Stimulated activated naive B cell treated with anti-CD40 and anti-IgM and Interleukin-4, amounts not matched to agents 10 μg/mL and 1 μg/mL and 100 μg/mL, for 72 hours (primary cell): Measurements from ENCODE around the gene CLEC2D.
A peak's percentile ranks its signal among the peaks of the same experiment; 100 is the strongest.
"Not testable (repeated sequence)": the region's sequence is repeated elsewhere in the genome, so short reads cannot be mapped to it uniquely, and the experiment has no call there.

Experiments
- ATAC-seq, 2 donors: fragments of 150-1000 bp; cut with Tn5 transposase; replicated peaks; 2 replicates each; pipeline ENCODE4 v1.10.0; 2021; ENCODE audit warnings: moderate library complexity in 1 of 2
- DNase-seq: peaks from one replicate; pipeline ENCODE4 v3.0.0; 2021
- H3K27ac Mint-ChIP-seq: one replicate; pipeline ENCODE4 v1.8.0; 2022; ENCODE audit warnings: mild to moderate bottlenecking, mixed read lengths
- H3K27me3 Mint-ChIP-seq, 2 donors: one replicate each; pipeline ENCODE4 v1.8.0; 2022; ENCODE audit warnings: mixed read lengths in 2 of 2
- H3K36me3 Mint-ChIP-seq, 2 donors: one replicate each; pipeline ENCODE4 v1.8.0; 2022; ENCODE audit warnings: mixed read lengths in 2 of 2, mild to moderate bottlenecking in 1 of 2
- H3K4me1 Mint-ChIP-seq, 2 donors: one replicate each; pipeline ENCODE4 v1.8.0; 2022; ENCODE audit warnings: mixed read lengths in 2 of 2, mild to moderate bottlenecking in 1 of 2
- H3K4me3 Mint-ChIP-seq, 2 donors: one replicate each; pipeline ENCODE4 v1.8.0; 2022; ENCODE audit warnings: mild to moderate bottlenecking in 2 of 2, mixed read lengths in 2 of 2, moderate library complexity in 1 of 2
- H3K9me3 Mint-ChIP-seq, 2 donors: one replicate each; pipeline ENCODE4 v1.8.0; 2022; ENCODE audit warnings: mixed read lengths in 2 of 2, mild to moderate bottlenecking in 1 of 2

The CLEC2D gene

GRCh38 chr12:9713032-9713558 lies 43.6 kb downstream of the CLEC2D start:
- Mint-ChIP-seq H3K4me3 (peak overlapping the region; percentile 54 to 58), H3K9me3 (peaks cover 10 to 12% of the 10 kb centered on the region in 2 donors), H3K36me3 (peaks cover 45 to 69% of the 10 kb centered on the region in 2 donors), H3K4me1 (peaks cover 62 to 95% of the 10 kb centered on the region in 2 donors), H3K27ac (peak overlapping the region; percentile 93)
- peak; percentile 84 for ATAC-seq
- not testable (repeated sequence) for H3K27me3 Mint-ChIP-seq, DNase-seq

- H3K27ac Mint-ChIP-seq: peak overlapping the region; percentile 85
- no peaks in the 10 kb centered on the region for H3K27me3 Mint-ChIP-seq
Observed at GRCh38 chr12:9717070-9717925, 47.8 kb downstream of the CLEC2D start.

DNA sequence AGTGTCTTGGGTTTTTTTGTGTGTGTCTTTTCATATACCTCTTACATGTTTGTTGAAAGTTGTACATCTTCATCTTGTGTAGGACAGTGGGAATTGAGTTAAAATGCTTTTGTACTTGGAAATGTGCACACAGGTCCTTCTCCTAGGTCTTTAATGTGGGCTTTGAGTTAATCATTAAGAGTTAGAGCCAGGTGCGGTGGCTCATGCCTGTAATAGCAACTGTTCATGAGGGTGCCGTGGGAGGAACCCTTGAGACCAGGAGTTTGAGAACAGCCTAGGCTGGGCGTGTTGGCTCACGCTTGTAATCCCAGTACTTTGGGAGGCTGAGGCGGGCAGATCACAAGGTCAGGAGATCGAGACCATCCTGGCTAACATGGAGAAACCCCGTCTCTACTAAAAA lies 49.5 kb downstream of the CLEC2D start:
- Mint-ChIP-seq H3K27ac (peak overlapping the region; percentile 97), H3K9me3 (peaks cover 8 to 20% of the 10 kb centered on the region in 2 donors), H3K4me3 (peak overlapping the region; percentile 53 to 71), H3K36me3 (peaks cover 57 to 86% of the 10 kb centered on the region in 2 donors), H3K27me3 (no peaks in the 10 kb centered on the region), H3K4me1 (peaks cover 63 to 92% of the 10 kb centered on the region in 2 donors)
- no peak for ATAC-seq
- no peak for DNase-seq

More at GRCh38 chr12:9717070-9717925, 47.8 kb downstream of the CLEC2D start:
- peaks cover 8 to 20% of the 10 kb centered on the region in 2 donors for H3K9me3 Mint-ChIP-seq
- peaks cover 67 to 91% of the 10 kb centered on the region in 2 donors for H3K4me1 Mint-ChIP-seq
- H3K36me3 Mint-ChIP-seq: peaks cover 52 to 73% of the 10 kb centered on the region in 2 donors
- H3K4me3 Mint-ChIP-seq: peak overlapping the region in 1 of 2 donors; percentile 4
- ATAC-seq (peak in 1 of 2 donors; percentile 27), DNase-seq (no peak)

- Mint-ChIP-seq H3K36me3 (peaks cover 57 to 90% of the 10 kb centered on the region in 2 donors), H3K9me3 (peaks cover 8 to 20% of the 10 kb centered on the region in 2 donors), H3K4me1 (peaks cover 59 to 89% of the 10 kb centered on the region in 2 donors), H3K27me3 (no peaks in the 10 kb centered on the region), H3K4me3 (peak overlapping the region; percentile 30 to 51), H3K27ac (peak overlapping the region; percentile 97)
- no peak for DNase-seq
- ATAC-seq: peak; percentile 21 to 44
Observed at GRCh38 chr12:9719790-9720189, 50.3 kb downstream of the CLEC2D start.

DNA sequence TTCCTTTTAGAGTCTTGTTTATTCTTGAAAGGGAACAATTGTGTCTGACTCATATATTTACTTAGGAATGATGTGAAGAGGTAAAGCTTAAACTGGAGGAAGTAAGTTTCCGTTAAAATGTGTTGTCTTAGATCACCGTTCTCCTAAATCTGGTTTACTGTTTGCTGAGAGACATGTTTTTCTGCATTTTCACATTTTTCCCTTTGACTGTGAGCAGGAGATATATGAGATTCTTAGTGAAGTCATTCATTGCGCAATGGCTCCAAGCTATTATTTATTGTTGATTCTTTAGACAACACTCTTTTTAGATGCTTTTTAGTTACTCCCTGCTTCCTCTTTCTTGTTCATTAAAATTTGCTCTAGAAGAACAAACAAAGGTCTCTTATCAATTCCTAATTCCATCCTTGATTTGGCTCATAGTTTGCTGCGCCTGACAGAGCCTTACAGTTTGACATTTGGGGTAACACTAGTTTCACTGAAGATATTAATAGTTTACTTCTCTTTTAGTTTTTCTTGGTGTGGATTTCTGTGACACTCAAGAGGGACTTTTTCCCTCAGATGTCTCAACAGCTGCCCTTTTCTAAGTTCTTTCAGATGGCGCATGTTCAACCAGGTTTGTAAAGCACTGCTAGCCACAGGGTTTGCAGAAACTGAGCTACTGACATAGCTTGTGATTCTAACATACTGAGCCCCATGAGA lies 52.0 kb downstream of the CLEC2D start:
- ATAC-seq (peak; percentile 91 to 92), DNase-seq (peak; percentile 66)
- Mint-ChIP-seq H3K36me3 (peaks cover 56 to 82% of the 10 kb centered on the region in 2 donors), H3K9me3 (peaks cover 0 to 9% of the 10 kb centered on the region in 2 donors), H3K27me3 (no peaks in the 10 kb centered on the region), H3K4me1 (peaks cover 45 to 87% of the 10 kb centered on the region in 2 donors), H3K27ac (peak overlapping the region; percentile 97), H3K4me3 (peak overlapping the region; percentile 50 to 51)

DNA sequence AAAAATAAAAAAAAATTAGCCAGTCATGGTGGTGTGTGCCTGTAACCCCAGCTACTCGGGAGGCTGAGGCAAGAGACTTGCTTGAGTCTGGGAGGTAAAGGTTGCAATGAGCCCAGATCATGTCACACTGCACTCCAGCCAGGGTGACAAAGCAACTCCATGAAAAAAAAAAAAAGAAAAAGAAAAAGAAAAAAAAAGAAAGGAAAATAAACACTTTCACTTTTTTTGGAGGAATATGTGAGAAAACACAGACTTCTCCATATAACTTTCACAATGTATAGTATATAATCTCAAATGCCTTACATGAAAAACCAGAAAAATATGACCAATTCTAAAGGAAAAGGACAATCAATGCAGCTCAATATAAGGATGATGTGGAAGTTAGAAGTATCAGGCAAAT lies 54.5 kb downstream of the CLEC2D start:
- peaks cover 49 to 65% of the 10 kb centered on the region in 2 donors for H3K36me3 Mint-ChIP-seq
- H3K4me1 Mint-ChIP-seq: peaks cover 34 to 64% of the 10 kb centered on the region in 2 donors
- ATAC-seq (no peak), DNase-seq (no peak)
- peaks cover 0 to 4% of the 10 kb centered on the region in 2 donors for H3K9me3 Mint-ChIP-seq
- H3K4me3 Mint-ChIP-seq: peak overlapping the region; percentile 68 to 75
- H3K27ac Mint-ChIP-seq: peak overlapping the region; percentile 92
- H3K27me3 Mint-ChIP-seq: no peaks in the 10 kb centered on the region

GRCh38 chr12:9725213-9725870 lies 55.8 kb downstream of the CLEC2D start:
- ATAC-seq (no peak), DNase-seq (no peak)
- Mint-ChIP-seq H3K36me3 (peaks cover 37 to 61% of the 10 kb centered on the region in 2 donors), H3K9me3 (peaks cover 0 to 4% of the 10 kb centered on the region in 2 donors), H3K27ac (no peak overlapping the region), H3K4me1 (peaks cover 26 to 52% of the 10 kb centered on the region in 2 donors), H3K4me3 (peak overlapping the region; percentile 31 to 73), H3K27me3 (no peaks in the 10 kb centered on the region)

DNA sequence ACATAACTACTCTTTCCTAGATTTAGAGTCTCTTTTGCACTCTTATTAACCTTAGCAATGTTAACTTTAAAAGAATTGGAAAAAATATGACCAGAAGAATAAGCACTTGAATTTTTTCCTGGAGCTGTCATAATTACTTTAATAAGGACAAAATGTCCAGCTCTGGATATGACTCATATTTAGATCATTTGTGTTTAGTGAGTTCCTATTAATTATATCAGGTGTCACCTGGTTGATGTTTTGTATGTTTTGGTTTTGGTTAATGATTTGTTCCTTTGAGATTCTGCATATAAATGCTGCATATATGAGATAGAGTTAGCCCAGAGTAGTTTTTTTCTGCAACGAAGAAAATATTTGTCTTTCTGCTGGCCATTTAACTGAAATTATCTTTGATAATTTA lies 58.3 kb downstream of the CLEC2D start:
- H3K4me1 Mint-ChIP-seq: peaks cover 11 to 38% of the 10 kb centered on the region in 2 donors
- peak overlapping the region; percentile 63 to 72 for H3K4me3 Mint-ChIP-seq
- H3K27me3 Mint-ChIP-seq: no peaks in the 10 kb centered on the region
- DNase-seq (no peak), ATAC-seq (no peak)
- peak overlapping the region; percentile 69 for H3K27ac Mint-ChIP-seq
- H3K9me3 Mint-ChIP-seq: no peaks in the 10 kb centered on the region
- peaks cover 31 to 53% of the 10 kb centered on the region in 2 donors for H3K36me3 Mint-ChIP-seq

- no peaks in the 10 kb centered on the region for H3K9me3 Mint-ChIP-seq
- H3K27ac Mint-ChIP-seq: no peak overlapping the region
- H3K4me1 Mint-ChIP-seq: peaks cover 10 to 38% of the 10 kb centered on the region in 2 donors
- peaks cover 23 to 45% of the 10 kb centered on the region in 2 donors for H3K36me3 Mint-ChIP-seq
- no peak for DNase-seq
- H3K27me3 Mint-ChIP-seq: no peaks in the 10 kb centered on the region
- peak overlapping the region; percentile 29 to 57 for H3K4me3 Mint-ChIP-seq
- no peak for ATAC-seq
Observed at GRCh38 chr12:9729082-9729481, 59.6 kb downstream of the CLEC2D start.

DNA sequence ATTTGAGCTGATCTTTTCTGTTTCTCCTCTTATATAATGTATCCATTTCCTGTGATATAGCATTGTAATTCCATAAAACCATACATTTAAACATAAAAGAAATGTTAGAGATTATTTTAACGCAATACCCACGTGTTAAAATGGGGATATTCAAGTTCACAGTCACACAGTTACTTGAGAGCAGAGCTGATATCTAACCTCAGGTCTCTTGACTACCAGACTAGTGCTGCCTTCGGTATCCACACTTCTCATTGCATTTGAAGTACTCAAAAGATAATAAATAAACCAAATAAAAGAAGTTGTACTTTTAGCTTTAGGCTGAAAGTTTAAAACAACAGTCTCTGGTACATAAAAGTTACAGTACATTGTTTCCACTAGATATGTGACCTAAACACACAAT lies 60.5 kb downstream of the CLEC2D start:
- DNase-seq: no peak
- H3K4me3 Mint-ChIP-seq: peak overlapping the region; percentile 71 to 77
- ATAC-seq: no peak
- H3K4me1 Mint-ChIP-seq: peaks cover 11 to 40% of the 10 kb centered on the region in 2 donors
- H3K27me3 Mint-ChIP-seq: no peaks in the 10 kb centered on the region
- H3K36me3 Mint-ChIP-seq: peaks cover 21 to 39% of the 10 kb centered on the region in 2 donors
- H3K27ac Mint-ChIP-seq: peak overlapping the region; percentile 86
- no peaks in the 10 kb centered on the region for H3K9me3 Mint-ChIP-seq

DNA sequence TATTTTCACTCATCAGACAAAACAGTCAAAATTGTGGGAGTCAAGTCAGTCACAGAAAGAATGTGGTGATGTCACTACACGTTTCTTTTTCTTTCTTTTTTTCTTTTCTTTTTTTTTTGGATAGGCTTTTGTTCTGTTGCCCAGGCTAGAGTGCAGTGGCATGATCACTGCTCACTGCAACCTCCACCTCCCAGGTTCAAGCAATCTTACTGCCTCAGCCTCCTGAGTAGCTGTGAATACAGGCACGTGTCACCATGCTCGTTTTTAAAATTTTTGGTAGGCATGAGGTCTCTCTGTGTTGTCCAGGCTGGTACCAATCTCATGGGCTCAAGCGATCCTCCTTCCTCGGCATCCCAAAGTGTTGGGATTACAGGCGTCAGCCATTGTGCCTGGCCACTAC lies 61.1 kb downstream of the CLEC2D start:
- H3K4me1 Mint-ChIP-seq: peaks cover 11 to 40% of the 10 kb centered on the region in 2 donors

GRCh38 chr12:9731393-9731792 lies 61.9 kb downstream of the CLEC2D start:
- peaks cover 14 to 40% of the 10 kb centered on the region in 2 donors for H3K4me1 Mint-ChIP-seq
- H3K36me3 Mint-ChIP-seq: peaks cover 12 to 31% of the 10 kb centered on the region in 2 donors
- peak overlapping the region; percentile 87 to 88 for H3K4me3 Mint-ChIP-seq
- no peaks in the 10 kb centered on the region for H3K27me3 Mint-ChIP-seq
- no peaks in the 10 kb centered on the region for H3K9me3 Mint-ChIP-seq
- H3K27ac Mint-ChIP-seq: peak overlapping the region; percentile 93
- DNase-seq (no peak), ATAC-seq (no peak)

More for the DNA sequence above, 61.1 kb downstream of the CLEC2D start:
- Mint-ChIP-seq H3K27me3 (no peaks in the 10 kb centered on the region), H3K4me3 (peak overlapping the region; percentile 87 to 88), H3K36me3 (peaks cover 18 to 37% of the 10 kb centered on the region in 2 donors), H3K9me3 (no peaks in the 10 kb centered on the region), H3K27ac (peak overlapping the region; percentile 93)
- DNase-seq (no peak), ATAC-seq (peak; percentile 10 to 11)

GRCh38 chr12:9731797-9732196 lies 62.3 kb downstream of the CLEC2D start:
- Mint-ChIP-seq H3K9me3 (no peaks in the 10 kb centered on the region), H3K27me3 (no peaks in the 10 kb centered on the region), H3K4me3 (peak overlapping the region; percentile 87 to 88), H3K36me3 (peaks cover 11 to 30% of the 10 kb centered on the region in 2 donors), H3K4me1 (peaks cover 17 to 43% of the 10 kb centered on the region in 2 donors), H3K27ac (peak overlapping the region; percentile 93)
- ATAC-seq (peak; percentile 53 to 63), DNase-seq (no peak)
